CD4-positive, alpha-beta memory T cell (primary cell): Measurements from ENCODE around the gene PPP1R1B. TPM values are rescaled to one million over a fixed set of nuclear protein-coding genes. Genes with fewer than 3 reads are reported as not detected.

Source experiments
- CTCF ChIA-PET: fragments of 350-600 bp; sonication (Branson Sonifier 250); formaldehyde crosslinking; loops from one replicate; lab custom pipeline; 2021; ENCODE audit warnings: inconsistent platforms; ENCODE audit not compliant: partially characterized antibody; lab: Charles Lee
- POLR2A ChIA-PET: fragments of 350-600 bp; sonication (Branson Sonifier 250); formaldehyde crosslinking; loops from one replicate; lab custom pipeline; 2021; ENCODE audit not compliant: partially characterized antibody; lab: Charles Lee
- DNase-seq, 5 donors: peaks; one replicate each; pipeline versions ENCODE4 v3.0.0 to v3.0.0-alpha.2; 2020 to 2022; ENCODE audit warnings: mixed read lengths in 1 of 5
- H3K27ac ChIP-seq: one replicate; pipeline ENCODE4 v1.7.0; 2013; ENCODE audit warnings: low read depth, low read length
- H3K27me3 ChIP-seq: 2 replicates; pipeline ENCODE4 v1.7.0; 2013; ENCODE audit warnings: mild to moderate bottlenecking, low read length, moderate library complexity; ENCODE audit not compliant: insufficient read depth
- H3K36me3 ChIP-seq: 2 replicates; pipeline ENCODE4 v1.7.0; 2013; ENCODE audit warnings: mild to moderate bottlenecking, low read length, moderate library complexity; ENCODE audit not compliant: insufficient read depth
- H3K4me1 ChIP-seq: 2 replicates; pipeline ENCODE4 v1.7.0; 2013; ENCODE audit warnings: mild to moderate bottlenecking, low read length, moderate library complexity; ENCODE audit not compliant: insufficient read depth
- H3K4me3 ChIP-seq, 2 donors: one replicate each; pipeline ENCODE4 v1.7.0; 2013; ENCODE audit warnings: low read length in 2 of 2, mild to moderate bottlenecking in 1 of 2
- H3K9me3 ChIP-seq, 2 donors: one replicate each; pipeline ENCODE4 v1.7.0; 2013; ENCODE audit warnings: low read length in 2 of 2, control low read depth in 1 of 2; ENCODE audit not compliant: control insufficient read depth in 1 of 2
- H3K27ac Mint-ChIP-seq, 7 donors: one replicate each; pipeline ENCODE4 v1.8.0; 2020 to 2021; ENCODE audit warnings: mixed read lengths in 7 of 7, mild to moderate bottlenecking in 6 of 7, inconsistent platforms in 3 of 7, moderate library complexity in 3 of 7
- H3K27me3 Mint-ChIP-seq, 2 donors: one replicate each; pipeline ENCODE4 v1.8.0; 2020 to 2021; ENCODE audit warnings: mixed read lengths in 2 of 2
- H3K36me3 Mint-ChIP-seq, 2 donors: one replicate each; pipeline ENCODE4 v1.8.0; 2020 to 2021; ENCODE audit warnings: mixed read lengths in 2 of 2, inconsistent platforms in 1 of 2, mild to moderate bottlenecking in 1 of 2
- H3K4me1 Mint-ChIP-seq, 4 donors: one replicate each; pipeline ENCODE4 v1.8.0; 2020 to 2021; ENCODE audit warnings: mixed read lengths in 4 of 4, mild to moderate bottlenecking in 1 of 4
- H3K4me3 Mint-ChIP-seq, 8 donors: one replicate each; pipeline ENCODE4 v1.8.0; 2020 to 2021; ENCODE audit warnings: mixed read lengths in 8 of 8, mild to moderate bottlenecking in 7 of 8, moderate library complexity in 6 of 8, inconsistent platforms in 3 of 8
- H3K9me3 Mint-ChIP-seq, 8 donors: one replicate each; pipeline ENCODE4 v1.8.0; 2020 to 2021; ENCODE audit warnings: mixed read lengths in 8 of 8, mild to moderate bottlenecking in 5 of 8, inconsistent platforms in 3 of 8, moderate library complexity in 1 of 8
- intact Hi-C: fragments of 100-400 bp; cut with micrococcal nuclease; formaldehyde crosslinking; loops from one replicate; pipeline ENCODE4 v1.15.1; 2023
- polyA plus RNA-seq, 2 donors: library from polyadenylated mRNA; unstranded; fragments of 300-500 nt; fragmentation: Illumina TruSeq; gene quantifications; one replicate each; pipeline ENCODE4 v1.2.3, GENCODE V29; 2021
- total RNA-seq, 2 experiments: library from RNA; stranded (reverse); gene quantifications; one replicate each; pipeline ENCODE4 v1.2.3, GENCODE V29; 2021

The PPP1R1B gene
- total and polyA plus RNA-seq, 4 experiments from 2014 or later: not detected

- peak in 1 of 5 donors; percentile 74 for DNase-seq
- H3K36me3 Mint-ChIP-seq: peaks cover 0 to 3% of the 10 kb centered on the region in 2 donors
- CTCF ChIA-PET: interaction anchor here (0.8 to 9.5 kb wide), 40 partner anchors 8 to 416 kb away, joined by 3 to 114 read pairs (median 5); partner anchors contain the start of genes IKZF3, MIEN1, PNMT and STARD3
- H3K4me1 ChIP-seq: peaks cover 34% of the 10 kb centered on the region
- POLR2A ChIA-PET: interaction anchor here (0.8 to 4.2 kb wide), 12 partner anchors 12 to 423 kb away, joined by 3 to 43 read pairs (median 6); partner anchors contain the start of genes MIEN1, PGAP3, PSMD3 and STARD3
- no peaks in the 10 kb centered on the region for H3K9me3 Mint-ChIP-seq
- peak overlapping the region; percentile 65 to 85 (median 80) for H3K4me3 Mint-ChIP-seq
- H3K27me3 Mint-ChIP-seq: peaks cover 16 to 20% of the 10 kb centered on the region in 2 donors
- peak overlapping the region; percentile 54 to 90 (median 86) for H3K27ac Mint-ChIP-seq
- H3K27ac ChIP-seq: peak overlapping the region; percentile 4
- H3K36me3 ChIP-seq: no peaks in the 10 kb centered on the region
- H3K4me1 Mint-ChIP-seq: peaks cover 14 to 31% (median 22%) of the 10 kb centered on the region in 4 donors
- peak overlapping the region in 1 of 2 donors; percentile 50 for H3K4me3 ChIP-seq
- H3K9me3 ChIP-seq: no peaks in the 10 kb centered on the region
- intact Hi-C loops: loop anchor here (1.0 to 2.0 kb wide), 9 partner anchors 15 to 405 kb away; partner anchors contain the start of genes MIEN1, PNMT, PSMD3 and STARD3
- H3K27me3 ChIP-seq: peaks cover 15% of the 10 kb centered on the region
Observed at GRCh38 chr17:39622380-39623006, 4.3 kb upstream of the PPP1R1B start.

GRCh38 chr17:39623356-39623950, 3.3 kb upstream of the PPP1R1B start:
- peaks cover 14 to 31% (median 22%) of the 10 kb centered on the region in 4 donors for H3K4me1 Mint-ChIP-seq
- H3K27me3 Mint-ChIP-seq: peaks cover 20 to 24% of the 10 kb centered on the region in 2 donors
- H3K4me3 Mint-ChIP-seq: peak overlapping the region in 5 of 8 donors; percentile 11 to 77 (median 44)
- H3K9me3 ChIP-seq: no peaks in the 10 kb centered on the region
- no peak overlapping the region for H3K4me3 ChIP-seq
- CTCF ChIA-PET: interaction anchor here (0.6 to 9.5 kb wide), 39 partner anchors 9 to 417 kb away, joined by 3 to 114 read pairs (median 4); partner anchors contain the start of genes IKZF3, MIEN1, PNMT and PSMD3
- H3K27ac Mint-ChIP-seq: peak overlapping the region in 5 of 7 donors; percentile 23 to 82 (median 59)
- H3K9me3 Mint-ChIP-seq: no peaks in the 10 kb centered on the region
- H3K27me3 ChIP-seq: peaks cover 19% of the 10 kb centered on the region
- peaks cover 0 to 1% of the 10 kb centered on the region in 2 donors for H3K36me3 Mint-ChIP-seq
- no peaks in the 10 kb centered on the region for H3K36me3 ChIP-seq
- intact Hi-C loops: loop anchor here (1.0 to 2.0 kb wide), 3 partner anchors 45 to 243 kb away; partner anchors contain the start of gene PNMT
- DNase-seq: peak; percentile 75 to 84 (median 82)
- no peak overlapping the region for H3K27ac ChIP-seq
- POLR2A ChIA-PET: interaction anchor here (1.0 to 4.2 kb wide), 10 partner anchors 12 to 424 kb away, joined by 3 to 43 read pairs (median 4); partner anchors contain the start of genes PSMD3 and STARD3
- H3K4me1 ChIP-seq: peaks cover 30% of the 10 kb centered on the region

- intact Hi-C loops: no loop called here
Observed at GRCh38 chr17:39624313-39624712, 2.4 kb upstream of the PPP1R1B start.

DNA sequence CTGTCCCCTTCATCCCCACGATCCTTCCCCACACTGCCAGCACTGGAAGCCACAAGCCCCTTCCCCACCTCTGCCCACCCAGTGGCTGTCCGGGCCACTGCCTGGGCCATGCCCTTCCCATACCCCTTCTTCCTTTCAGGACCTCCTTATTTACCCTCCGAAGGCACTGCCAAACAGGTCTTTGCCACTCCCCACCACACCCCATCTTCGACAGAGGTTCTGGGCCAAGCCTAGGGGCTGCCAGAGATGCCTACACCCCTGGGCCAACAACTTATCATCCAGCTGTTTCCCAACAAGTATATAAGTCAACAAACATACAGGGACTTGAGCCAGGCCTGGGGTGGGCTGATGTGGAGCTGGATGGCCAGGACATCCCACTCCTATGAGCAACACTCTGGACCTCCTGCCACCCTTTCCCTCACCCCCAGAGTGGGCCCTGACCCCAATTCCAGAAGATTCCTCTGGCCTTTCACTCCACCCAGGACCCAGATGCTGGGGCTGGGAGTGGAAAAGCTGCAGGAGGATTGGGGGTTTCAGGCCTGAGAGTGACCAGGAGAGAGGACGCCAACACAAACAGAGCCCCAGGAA, 1.5 kb upstream of the PPP1R1B start:
- Mint-ChIP-seq H3K4me3 (peak overlapping the region in 1 of 8 donors; percentile 15), H3K27me3 (peaks cover 23 to 28% of the 10 kb centered on the region in 2 donors)

More at GRCh38 chr17:39624313-39624712, 2.4 kb upstream of the PPP1R1B start:
- H3K4me3 ChIP-seq: no peak overlapping the region
- Mint-ChIP-seq H3K36me3 (peaks cover 0 to 1% of the 10 kb centered on the region in 2 donors), H3K4me3 (no peak overlapping the region), H3K27me3 (peaks cover 23 to 28% of the 10 kb centered on the region in 2 donors), H3K9me3 (no peaks in the 10 kb centered on the region), H3K27ac (peak overlapping the region in 1 of 7 donors; percentile 29), H3K4me1 (peaks cover 14 to 31% (median 22%) of the 10 kb centered on the region in 4 donors)
- DNase-seq: no peak
- H3K36me3 ChIP-seq: no peaks in the 10 kb centered on the region
- ChIA-PET POLR2A (interaction anchor here (4.2 kb wide), 1 partner anchor 130 kb away, joined by 43 read pairs; no protein-coding TSS in a partner anchor), CTCF (interaction anchor here (1.1 to 9.5 kb wide), 10 partner anchors 8 to 354 kb away, joined by 3 to 114 read pairs (median 45); partner anchors contain the start of genes IKZF3, MIEN1 and PNMT)
- H3K4me1 ChIP-seq: peaks cover 25% of the 10 kb centered on the region
- H3K27ac ChIP-seq: no peak overlapping the region
- peaks cover 19% of the 10 kb centered on the region for H3K27me3 ChIP-seq
- H3K9me3 ChIP-seq: no peaks in the 10 kb centered on the region

GRCh38 chr17:39627047-39627711, 427 bp downstream of the PPP1R1B start:
- Histone ChIP-seq H3K4me1 (peaks cover 21% of the 10 kb centered on the region), H3K9me3 (no peaks in the 10 kb centered on the region), H3K36me3 (no peaks in the 10 kb centered on the region), H3K4me3 (no peak overlapping the region), H3K27me3 (peaks cover 19% of the 10 kb centered on the region), H3K27ac (no peak overlapping the region)
- intact Hi-C loops: no loop called here
- POLR2A ChIA-PET: interaction anchor here (1.3 to 1.5 kb wide), 2 partner anchors 10 to 103 kb away, joined by 3 to 5 read pairs; partner anchors contain the start of genes MIEN1 and STARD3
- Mint-ChIP-seq H3K4me3 (peak overlapping the region in 6 of 8 donors; percentile 30 to 67 (median 41)), H3K27me3 (peaks cover 26 to 32% of the 10 kb centered on the region in 2 donors), H3K36me3 (peaks cover 0 to 1% of the 10 kb centered on the region in 2 donors), H3K4me1 (peaks cover 9 to 29% (median 18%) of the 10 kb centered on the region in 4 donors), H3K9me3 (no peaks in the 10 kb centered on the region), H3K27ac (no peak overlapping the region)
- CTCF ChIA-PET: interaction anchor here (1.6 to 9.1 kb wide), 3 partner anchors 6 to 80 kb away, joined by 3 to 114 read pairs (median 87); no protein-coding TSS in a partner anchor
- no peak for DNase-seq

More for the DNA sequence above, 1.5 kb upstream of the PPP1R1B start:
- Histone ChIP-seq H3K36me3 (no peaks in the 10 kb centered on the region), H3K4me1 (peaks cover 25% of the 10 kb centered on the region), H3K27ac (no peak overlapping the region), H3K9me3 (no peaks in the 10 kb centered on the region), H3K4me3 (no peak overlapping the region), H3K27me3 (peaks cover 19% of the 10 kb centered on the region)
- H3K9me3 Mint-ChIP-seq: no peaks in the 10 kb centered on the region
- H3K4me1 Mint-ChIP-seq: peaks cover 14 to 31% (median 22%) of the 10 kb centered on the region in 4 donors
- ChIA-PET POLR2A (no interaction called here), CTCF (interaction anchor here (0.5 to 9.5 kb wide), 10 partner anchors 7 to 251 kb away, joined by 3 to 114 read pairs (median 4); partner anchors contain the start of gene MIEN1)
- intact Hi-C loops: no loop called here
- H3K36me3 Mint-ChIP-seq: peaks cover 0 to 1% of the 10 kb centered on the region in 2 donors
- H3K27ac Mint-ChIP-seq: no peak overlapping the region
- DNase-seq: no peak
